SU-DHL-6 (cell line): ENCODE data around the gene COMT.

Source experiments
- H2AFZ ChIP-seq: fragments of 200-600 bp; sonication (generic); 2 replicates; pipeline ENCODE4 v1.6.1; 2014; ENCODE audit warnings: low read depth, mild to moderate bottlenecking, moderate library complexity, mixed read lengths, antibody characterized with exemption, low read length; ENCODE audit not compliant: severe bottlenecking
- H3F3A ChIP-seq: fragments of 200-600 bp; shearing (Covaris generic); 2 replicates; pipeline ENCODE4 v1.6.0; 2016; ENCODE audit warnings: antibody characterized with exemption, mild to moderate bottlenecking; ENCODE audit not compliant: insufficient read depth
- H3K27ac ChIP-seq: fragments of 200-600 bp; sonication (generic); 2 replicates; pipeline ENCODE4 v1.5.1; 2016; ENCODE audit warnings: low read depth, mild to moderate bottlenecking, low read length, moderate library complexity, mixed read lengths
- H3K27me3 ChIP-seq: fragments of 200-600 bp; sonication (generic), shearing (Covaris generic); 2 replicates; pipeline ENCODE4 v1.6.0; 2014; ENCODE audit warnings: mild to moderate bottlenecking, low read length
- H3K36me3 ChIP-seq: fragments of 200-600 bp; sonication (generic); 2 replicates; pipeline ENCODE4 v1.6.1; 2014; ENCODE audit warnings: mild to moderate bottlenecking, low read length, mixed read lengths
- H3K4me2 ChIP-seq: fragments of 300-600, 200-600 bp; shearing (Covaris generic), sonication (generic); 2 replicates; pipeline ENCODE4 v1.6.0; 2014; ENCODE audit warnings: low read length, low read depth, mild to moderate bottlenecking; ENCODE audit not compliant: poor library complexity, severe bottlenecking
- H3K4me3 ChIP-seq: fragments of 200-600 bp; sonication (generic); 2 replicates; pipeline ENCODE4 v1.5.1; 2014; ENCODE audit warnings: antibody characterized with exemption, low read length, mild to moderate bottlenecking, mixed read lengths; ENCODE audit not compliant: insufficient read depth, poor library complexity, severe bottlenecking
- H3K79me2 ChIP-seq: fragments of 200-600 bp; sonication (generic); 2 replicates; pipeline ENCODE4 v1.6.1; 2014; ENCODE audit warnings: mild to moderate bottlenecking, low read length, moderate library complexity; ENCODE audit not compliant: insufficient read depth
- H3K9ac ChIP-seq: fragments of 200-600 bp; sonication (generic); 2 replicates; pipeline ENCODE4 v1.7.0; 2014; ENCODE audit warnings: mild to moderate bottlenecking, low read length
- H3K9me2 ChIP-seq: fragments of 200-600 bp; sonication (generic); replicated peaks from 2 replicates; pipeline ENCODE4 v1.6.1; 2014; ENCODE audit warnings: low read length; ENCODE audit not compliant: insufficient read depth
- H3K9me3 ChIP-seq: fragments of 200-600 bp; sonication (generic); 2 replicates; pipeline ENCODE4 v1.6.1; 2014; ENCODE audit warnings: low read length, mixed read lengths; ENCODE audit not compliant: insufficient read depth
- H4K20me1 ChIP-seq: fragments of 200-600 bp; sonication (generic); 2 replicates; pipeline ENCODE4 v1.6.1; 2014; ENCODE audit warnings: low read depth, mild to moderate bottlenecking, antibody characterized with exemption, low read length, moderate library complexity, mixed read lengths
- CTCF ChIP-seq: fragments of 200-600 bp; sonication (generic); IDR thresholded peaks from one replicate; pipeline ENCODE4 v1.5.1; 2017; ENCODE audit warnings: antibody characterized with exemption, mild to moderate bottlenecking, low read length, moderate library complexity; ENCODE audit not compliant: insufficient read depth, poor library complexity, severe bottlenecking
- EZH2phosphoT487 ChIP-seq: fragments of 200-600 bp; sonication (generic), shearing (Covaris generic); conservative IDR thresholded peaks from 2 replicates; pipeline ENCODE4 v1.6.1; 2018; ENCODE audit warnings: mild to moderate bottlenecking, antibody characterized with exemption, low read length, moderate library complexity, mixed read lengths

The COMT gene

GRCh38 chr22:19936513-19936912 is 5.1 kb upstream of the COMT start:
- Histone ChIP-seq H3K9me3 (no peaks in the 10 kb centered on the region), H2AFZ (no peak overlapping the region), H3K9me2 (no peaks in the 10 kb centered on the region), H4K20me1 (no peaks in the 10 kb centered on the region), H3K4me2 (no peak overlapping the region), H3F3A (no peaks in the 10 kb centered on the region), H3K79me2 (no peaks in the 10 kb centered on the region), H3K9ac (no peak overlapping the region), H3K36me3 (no peaks in the 10 kb centered on the region), H3K27me3 (no peaks in the 10 kb centered on the region), H3K4me3 (no peak overlapping the region), H3K27ac (no peak overlapping the region)
- TF ChIP-seq EZH2phosphoT487 (no peak), CTCF (no peak)

- no peak overlapping the region for H3K4me2 ChIP-seq
- no peak overlapping the region for H3K4me3 ChIP-seq
- H3K9me2 ChIP-seq, result no peaks in the 10 kb centered on the region
- H3F3A ChIP-seq, result no peaks in the 10 kb centered on the region
- no peak overlapping the region for H2AFZ ChIP-seq
- no peaks in the 10 kb centered on the region for H3K27me3 ChIP-seq
- no peak for TF ChIP-seq CTCF
- TF ChIP-seq EZH2phosphoT487, result no peak
- no peaks in the 10 kb centered on the region for H3K36me3 ChIP-seq
- H3K27ac ChIP-seq, result no peak overlapping the region
- H3K79me2 ChIP-seq, result peaks cover 11% of the 10 kb centered on the region
- H4K20me1 ChIP-seq, result no peaks in the 10 kb centered on the region
- H3K9ac ChIP-seq, result no peak overlapping the region
- H3K9me3 ChIP-seq, result no peaks in the 10 kb centered on the region
Observed at GRCh38 chr22:19937616-19938473, 3.7 kb upstream of the COMT start.

- no peaks in the 10 kb centered on the region for H4K20me1 ChIP-seq
- H3K9me2 ChIP-seq, result no peaks in the 10 kb centered on the region
- no peaks in the 10 kb centered on the region for H3F3A ChIP-seq
- no peak for TF ChIP-seq EZH2phosphoT487
- TF ChIP-seq CTCF, result no peak
- no peak overlapping the region for H3K27ac ChIP-seq
- H2AFZ ChIP-seq, result peak overlapping the region; percentile 74
- H3K4me3 ChIP-seq, result peak overlapping the region; percentile 77
- no peaks in the 10 kb centered on the region for H3K9me3 ChIP-seq
- H3K9ac ChIP-seq, result peak overlapping the region; percentile 92
- H3K4me2 ChIP-seq, result peak overlapping the region; percentile 94
- H3K27me3 ChIP-seq, result no peaks in the 10 kb centered on the region
- peaks cover 19% of the 10 kb centered on the region for H3K79me2 ChIP-seq
- H3K36me3 ChIP-seq, result no peaks in the 10 kb centered on the region
Observed at GRCh38 chr22:19940536-19941364, 822 bp upstream of the COMT start.
